Limb (tissue), 2 donors: ENCODE data around the gene SDK2.

Source experiments
- DNase-seq, 2 donors: peaks; one replicate each; pipeline ENCODE4 v3.0.0-alpha.2; 2016; ENCODE audit errors: extremely low spot score in 2 of 2

Gene SDK2

DNA sequence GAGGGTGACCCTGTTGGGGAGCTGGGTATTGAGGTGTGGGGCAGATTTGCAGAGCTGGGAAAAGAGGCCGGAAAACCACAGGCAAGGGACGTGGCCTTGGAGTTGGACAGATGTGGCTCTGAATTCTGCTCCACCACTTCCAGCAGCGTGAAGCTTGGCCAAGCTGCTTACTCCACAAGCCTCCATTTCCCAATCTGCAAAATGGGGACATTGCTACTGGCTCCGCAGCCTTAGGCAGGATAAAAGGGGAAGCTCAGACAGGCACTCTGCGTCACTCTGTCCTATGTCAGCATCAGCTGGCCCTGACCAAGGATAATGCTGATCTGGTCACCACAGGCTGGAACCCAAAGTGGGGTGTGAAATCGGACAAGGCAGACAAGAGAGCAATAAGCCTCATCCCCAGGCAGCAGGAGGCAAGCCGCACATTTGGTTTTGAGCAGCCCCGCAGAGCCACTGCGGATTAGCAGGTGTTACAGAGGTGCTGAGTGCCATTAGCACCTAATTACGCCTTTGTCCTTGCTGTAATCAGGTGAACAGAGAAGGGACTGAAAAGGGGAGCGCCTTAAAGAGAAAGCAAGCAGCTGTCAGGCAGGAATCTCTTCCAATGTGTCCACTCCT lies 54.8 kb downstream of the SDK2 start:
- DNase-seq = no peak

DNA sequence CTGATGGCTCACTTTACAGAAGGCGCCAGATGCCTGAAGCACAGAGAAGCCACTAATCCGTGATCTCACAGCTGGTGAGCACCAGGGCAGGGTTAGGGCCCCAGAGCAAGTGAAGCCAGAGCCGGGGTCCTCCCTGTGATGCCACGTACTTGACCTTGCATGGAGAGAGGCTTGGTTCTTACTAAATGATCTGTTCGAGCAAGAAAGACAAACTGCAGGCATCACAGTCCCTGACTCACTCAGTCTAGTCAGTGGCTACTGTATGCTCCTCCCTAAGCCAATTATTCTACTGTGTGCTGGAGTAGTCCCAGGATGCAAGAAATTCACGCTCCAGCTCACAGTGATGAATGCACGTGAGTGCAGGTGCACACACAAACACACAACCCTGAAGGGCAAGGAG lies 55.4 kb downstream of the SDK2 start:
- no peak for DNase-seq

DNA sequence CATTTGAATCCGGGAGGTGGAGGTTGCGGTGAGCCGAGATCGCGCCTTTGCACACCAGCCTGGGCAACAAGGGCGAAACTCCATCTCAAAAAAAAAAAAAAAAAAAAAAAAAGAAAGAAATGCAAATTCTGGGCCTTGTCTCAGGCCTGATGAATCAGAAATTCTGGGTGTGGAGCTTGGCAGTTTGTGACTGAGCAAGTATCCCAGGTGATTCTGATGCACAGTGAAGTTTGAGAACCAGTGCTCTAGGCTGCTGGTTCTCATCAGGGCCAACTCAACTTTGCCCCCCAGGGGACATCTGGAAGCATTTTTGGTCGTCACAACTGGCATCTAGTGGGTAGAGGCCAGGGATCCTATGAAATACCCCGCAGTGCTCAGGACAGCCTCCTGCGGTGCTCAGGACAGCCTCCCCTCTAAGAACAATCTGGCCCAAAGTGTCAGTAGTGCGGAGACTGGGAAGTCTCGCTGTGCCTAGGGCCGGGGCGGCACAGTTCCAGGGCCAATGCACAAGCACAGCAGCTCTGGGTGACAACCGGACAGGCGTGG lies 55.9 kb downstream of the SDK2 start:
- no peak for DNase-seq

DNA sequence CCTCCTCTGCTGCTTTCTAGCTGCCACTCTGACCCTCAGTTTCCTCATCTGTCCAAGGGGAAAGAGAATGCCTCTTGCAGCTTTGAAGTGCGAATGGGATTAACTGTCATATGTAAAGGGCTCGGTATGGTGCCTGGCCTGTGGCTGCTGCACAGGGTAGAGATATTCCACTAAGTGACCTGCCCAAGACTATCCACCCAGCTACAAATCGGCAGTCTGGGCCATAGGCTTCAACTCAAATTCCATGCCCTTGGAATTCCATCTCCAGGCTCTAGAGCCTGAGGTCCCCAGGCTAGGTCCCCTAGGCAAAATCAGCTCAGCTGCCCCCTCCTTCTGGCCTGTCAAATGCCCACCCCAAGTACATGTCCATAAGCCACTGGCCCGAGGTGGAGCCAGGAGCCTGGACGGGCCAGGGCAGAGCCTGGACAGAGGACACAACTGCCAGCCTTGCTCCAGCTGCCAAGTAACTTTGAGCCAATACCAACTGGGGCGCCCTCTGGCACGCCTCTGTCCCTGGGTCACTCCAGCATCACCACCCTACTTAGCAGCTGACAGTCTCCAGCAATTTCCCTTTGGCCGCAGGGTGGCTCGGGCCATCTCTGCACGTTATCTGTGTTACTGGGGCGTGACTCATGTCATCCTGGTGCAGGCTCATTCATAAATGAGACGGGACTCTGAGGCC lies 57.2 kb downstream of the SDK2 start:
- no peak for DNase-seq

DNA sequence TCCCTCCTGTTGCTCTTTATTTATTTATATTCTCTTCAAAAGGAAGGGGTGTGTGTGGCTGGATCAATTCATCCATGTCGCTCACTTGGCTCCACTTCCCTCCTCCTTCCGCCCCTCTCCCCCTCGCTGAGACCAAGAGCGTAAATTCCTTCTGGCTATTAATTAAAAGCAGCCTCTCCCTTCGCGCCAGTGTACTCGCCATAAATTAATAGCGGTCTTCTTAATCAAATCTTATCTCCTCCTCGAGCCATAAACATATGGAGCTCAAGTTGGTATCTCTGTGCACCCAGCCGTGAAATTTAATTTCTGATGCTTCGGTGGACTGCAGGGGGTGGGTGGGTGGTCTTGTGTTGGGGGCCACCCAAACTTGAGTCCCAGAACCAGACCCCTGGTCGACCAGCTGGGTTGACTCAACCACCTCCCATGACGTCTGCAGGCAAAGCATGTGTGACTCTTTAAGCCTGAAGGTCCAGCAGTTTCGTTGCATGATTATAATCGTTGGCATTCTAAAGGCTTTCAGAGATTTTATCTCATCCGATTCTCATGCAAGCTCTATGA lies 57.9 kb downstream of the SDK2 start:
- no peak for DNase-seq

DNA sequence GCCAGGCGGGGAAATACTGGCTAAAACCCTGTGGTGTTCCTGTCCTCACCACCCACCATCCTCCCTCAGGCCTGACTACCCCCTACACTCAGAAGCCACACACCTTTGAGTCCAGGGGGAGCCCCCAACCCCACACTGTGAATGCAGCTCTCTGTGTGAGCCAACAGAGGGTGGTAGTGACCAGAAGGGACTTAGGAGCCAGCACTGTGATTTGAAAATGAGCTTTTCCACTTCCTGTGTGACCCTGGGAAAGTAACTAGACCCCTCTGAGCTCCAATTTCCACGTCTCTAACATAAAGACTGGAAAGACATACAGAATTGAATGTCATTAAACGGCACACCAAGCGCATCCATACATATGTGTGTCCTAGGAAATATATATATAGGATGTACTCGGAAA lies 58.7 kb downstream of the SDK2 start:
- DNase-seq = no peak

DNA sequence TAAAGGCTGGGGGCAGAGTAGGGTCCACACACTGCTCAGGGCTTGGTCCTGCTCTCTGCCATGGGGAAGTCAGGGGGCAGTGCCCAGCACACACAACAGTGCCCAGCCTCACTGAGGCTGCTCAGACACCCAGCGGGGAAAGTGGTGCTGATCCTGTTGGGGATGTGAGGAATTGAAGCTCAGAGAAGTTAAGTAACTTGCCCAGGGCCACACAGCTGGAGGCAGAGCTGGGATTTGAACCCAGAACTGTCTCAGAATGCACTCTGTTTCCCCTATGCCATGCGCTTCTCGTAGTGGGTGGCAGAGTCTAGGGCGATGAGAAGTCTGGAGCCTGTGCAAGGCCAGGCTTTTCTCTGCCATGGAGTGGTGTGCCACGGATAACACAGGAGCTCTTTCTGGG lies 59.3 kb downstream of the SDK2 start:
- DNase-seq = no peak

DNA sequence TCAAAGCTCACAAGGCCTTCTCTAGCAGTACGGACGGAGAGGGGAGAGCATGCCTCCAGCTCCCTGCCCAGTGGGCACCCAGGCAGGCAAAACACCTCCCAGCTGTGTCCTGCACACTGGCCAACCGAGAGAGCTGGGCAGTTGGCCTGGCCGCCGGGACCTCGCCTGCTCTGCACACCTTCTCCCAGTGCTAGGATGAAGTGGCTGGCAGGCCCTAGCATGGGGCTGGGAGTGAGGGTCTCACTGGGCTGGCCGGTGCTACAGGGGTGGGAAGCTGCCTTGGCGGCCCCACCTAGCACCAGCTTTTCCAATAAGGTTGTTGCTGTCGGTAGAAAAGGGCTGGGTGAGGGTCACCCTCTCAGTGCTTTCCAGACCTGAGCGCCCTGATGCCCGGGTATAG lies 60.2 kb downstream of the SDK2 start:
- no peak for DNase-seq

DNA sequence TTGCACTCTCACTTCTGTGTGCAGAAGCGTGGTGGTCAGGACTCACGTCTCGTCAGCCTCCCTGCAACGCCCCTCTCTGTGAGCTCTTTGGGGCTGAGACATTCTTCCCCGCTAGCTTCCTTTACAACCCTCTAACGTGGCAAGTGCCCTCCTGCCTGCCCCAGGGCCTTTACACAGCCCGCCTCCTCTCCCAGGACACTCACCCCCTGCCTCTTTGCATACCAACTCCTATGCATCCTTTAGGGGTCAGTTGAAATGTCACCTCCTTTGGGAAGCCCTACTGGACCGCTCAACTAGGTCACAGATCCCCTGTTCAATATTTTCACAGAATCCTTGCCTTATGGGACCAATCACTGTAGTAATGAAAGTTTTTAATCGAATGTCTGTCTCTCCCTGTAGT lies 61.4 kb downstream of the SDK2 start:
- no peak for DNase-seq

DNA sequence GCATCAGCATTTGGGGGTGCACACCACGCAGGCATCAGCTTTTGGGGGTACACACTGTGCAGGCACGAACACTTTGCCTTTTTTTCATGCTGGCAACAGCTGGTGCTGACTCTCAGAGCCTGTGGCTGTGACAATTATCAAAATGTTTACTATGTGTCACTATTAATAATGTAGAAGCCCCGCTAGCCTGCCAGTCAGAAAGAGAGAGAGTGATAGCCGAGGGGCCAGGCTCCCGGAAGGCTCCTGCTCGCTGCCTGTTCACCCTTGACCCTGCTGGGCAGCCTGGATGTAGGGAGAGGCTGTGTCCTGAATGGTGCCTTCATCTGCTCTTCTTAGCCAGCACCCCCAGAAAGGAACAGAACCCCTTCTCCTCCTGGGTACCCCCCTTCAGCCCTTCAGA lies 61.9 kb downstream of the SDK2 start:
- no peak for DNase-seq

DNA sequence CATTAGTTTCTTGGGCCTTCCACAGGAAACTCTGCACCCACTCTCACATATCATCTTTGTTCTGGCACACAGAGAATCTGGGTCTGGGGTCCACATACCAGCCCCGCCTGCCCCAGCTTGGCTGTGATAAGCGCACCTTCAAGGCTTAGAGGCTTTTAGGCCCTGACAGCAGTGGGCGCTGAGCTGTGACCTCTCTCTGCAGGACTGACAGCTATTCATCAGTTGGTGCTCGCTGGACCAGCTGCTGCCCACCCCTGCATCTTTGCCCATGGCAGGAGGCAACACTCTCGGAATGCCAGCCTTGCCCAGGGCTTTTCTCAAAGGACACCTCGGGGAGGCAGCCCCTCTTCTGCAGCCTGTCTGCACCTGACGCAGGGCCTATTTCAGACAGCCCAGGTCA lies 62.9 kb downstream of the SDK2 start:
- no peak for DNase-seq

DNA sequence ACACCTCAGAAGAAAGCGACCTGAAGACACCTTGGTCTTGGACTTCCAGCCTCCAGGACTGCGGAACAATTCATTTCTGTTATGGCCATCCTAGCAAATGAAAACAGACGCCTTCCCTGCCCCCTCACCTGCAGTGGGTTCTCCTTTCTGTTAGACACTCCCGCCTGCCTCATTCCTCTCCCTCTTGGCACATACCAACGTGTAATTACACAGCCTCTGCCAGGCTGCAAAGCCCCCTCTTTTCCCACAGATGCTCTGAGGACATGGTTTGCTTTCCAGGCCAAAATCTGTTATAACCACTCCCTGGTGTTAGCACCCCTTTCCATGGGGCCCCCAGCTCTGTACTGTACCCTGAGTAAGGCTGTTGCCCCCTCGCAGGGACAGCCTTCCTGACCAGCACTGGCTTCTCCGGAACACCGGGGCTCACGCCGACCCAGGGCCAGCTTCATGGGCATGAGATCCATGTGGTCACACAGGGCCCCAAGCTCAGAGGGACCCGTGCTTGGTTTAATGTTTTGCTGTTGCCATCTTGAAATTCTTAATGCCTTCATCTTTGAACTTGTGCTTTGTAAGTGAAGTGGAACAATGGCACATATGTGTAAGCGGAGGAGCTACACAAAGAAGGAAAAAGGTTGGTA lies 64.1 kb downstream of the SDK2 start:
- DNase-seq = no peak

DNA sequence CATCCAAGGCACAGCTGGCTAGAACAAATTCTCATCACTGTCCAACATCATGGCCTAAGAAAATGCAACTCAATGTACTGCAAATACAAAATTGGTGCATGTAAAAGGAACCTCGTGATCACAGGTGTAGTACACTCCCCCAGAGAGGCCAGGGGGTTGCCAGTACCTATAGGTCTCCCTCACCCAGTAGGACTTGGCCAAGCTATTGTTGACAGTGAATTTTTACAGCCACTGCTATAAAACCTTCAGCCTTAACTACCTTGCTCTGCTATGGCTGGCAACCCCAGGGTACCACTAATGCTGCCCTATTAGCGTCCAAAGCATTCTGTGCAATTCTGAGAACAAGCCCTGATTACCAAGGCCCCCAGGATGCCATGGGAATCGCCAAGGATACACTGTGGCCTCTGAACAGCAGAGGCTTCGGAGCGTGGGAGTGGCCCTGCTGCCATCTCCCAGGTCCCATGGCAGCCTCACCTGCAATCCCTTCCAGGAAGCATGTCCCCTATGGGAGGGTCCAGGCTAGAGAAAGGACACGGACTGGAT lies 67.6 kb downstream of the SDK2 start:
- DNase-seq = no peak

DNA sequence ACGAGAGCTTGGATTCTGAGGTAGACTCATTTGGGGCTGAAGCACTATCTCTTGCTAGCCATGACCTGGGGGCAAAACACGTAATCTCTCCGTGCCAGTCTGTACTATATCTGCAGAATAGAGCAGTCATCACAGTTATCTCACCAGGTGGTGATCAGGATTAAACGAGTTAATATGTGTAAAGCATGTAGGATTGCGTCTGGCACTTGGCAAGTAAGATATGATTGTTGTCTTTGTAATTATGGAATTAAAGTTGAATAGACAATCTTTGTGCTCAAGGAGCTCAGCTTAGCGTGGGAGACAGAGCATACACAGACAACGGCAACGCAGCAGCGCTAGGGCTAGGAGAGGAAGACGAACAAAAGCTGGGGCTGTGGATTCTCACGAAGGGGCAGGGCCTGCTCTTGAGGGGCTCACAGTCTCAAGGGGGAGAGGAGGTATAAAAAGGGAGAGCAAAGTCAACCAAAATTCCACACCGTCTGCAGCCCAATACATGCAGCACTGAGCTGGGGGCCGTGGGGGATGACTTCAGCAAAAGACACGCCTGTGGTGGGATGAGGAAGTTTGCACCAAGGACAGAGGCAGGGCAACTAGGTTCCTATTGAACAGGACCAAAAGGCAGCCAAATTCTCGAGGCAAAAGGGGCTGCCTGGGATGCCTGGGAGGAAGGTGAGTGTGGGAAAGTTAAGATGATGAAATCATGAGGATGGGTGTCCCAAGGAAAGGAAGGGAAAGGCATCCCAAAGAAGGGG lies 68.6 kb downstream of the SDK2 start:
- no peak for DNase-seq

DNA sequence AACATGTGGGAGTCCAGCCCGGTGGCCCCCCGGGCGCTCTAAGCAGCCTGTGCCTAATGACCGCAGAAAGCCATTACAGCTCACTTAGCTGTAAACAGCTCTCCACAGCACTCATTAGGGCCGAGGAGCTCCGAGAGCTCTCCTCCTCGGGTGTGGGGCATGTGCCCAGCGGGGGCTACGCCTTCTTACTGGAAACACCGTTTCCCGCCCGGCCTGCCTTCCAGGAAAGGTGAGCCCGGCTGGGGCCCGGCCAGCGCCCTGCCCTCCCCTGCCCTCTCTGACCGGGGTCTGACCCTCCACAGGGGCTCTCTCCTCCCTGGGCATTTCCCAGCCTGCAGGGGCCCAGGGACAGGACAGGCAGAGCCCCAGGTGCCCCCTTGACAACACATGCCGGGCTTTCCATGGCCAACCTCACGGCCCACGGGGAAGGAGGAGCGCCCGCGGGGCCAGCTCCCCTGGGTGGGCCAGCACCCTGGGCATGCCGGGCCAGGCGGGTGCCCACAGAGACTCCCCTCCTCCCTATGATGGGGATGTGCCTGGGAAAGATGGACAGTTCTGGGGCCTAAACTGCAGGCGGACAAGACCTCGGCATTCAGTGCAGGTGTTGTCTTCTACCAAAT lies 72.6 kb downstream of the SDK2 start:
- DNase-seq = no peak

DNA sequence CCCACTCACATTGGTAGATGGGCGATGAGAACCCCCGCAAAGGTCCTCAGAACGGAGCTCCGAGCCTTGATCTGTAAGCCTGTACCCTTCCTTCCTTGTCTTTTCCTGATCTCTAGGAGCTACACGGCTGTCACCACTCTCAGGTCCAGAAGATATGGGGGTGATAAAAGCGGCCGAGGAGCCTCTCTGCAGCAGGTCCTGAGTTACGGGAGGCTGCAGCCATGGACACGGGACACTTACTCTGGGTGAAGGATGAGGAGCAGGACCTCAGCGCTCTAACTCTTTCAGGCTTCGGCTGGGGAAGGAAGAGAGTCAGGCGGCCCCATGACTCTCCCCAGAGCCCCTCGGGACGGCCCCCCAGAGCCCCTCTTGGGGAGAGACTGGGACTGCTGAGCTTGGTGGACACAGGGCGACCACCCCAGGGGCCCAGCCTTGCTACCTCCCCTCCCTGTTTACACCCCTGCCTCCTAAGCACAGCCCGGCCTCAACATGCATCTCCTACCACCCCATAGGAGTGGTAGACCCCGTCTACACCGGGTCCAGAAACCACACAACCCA lies 74.4 kb downstream of the SDK2 start:
- no peak for DNase-seq

DNA sequence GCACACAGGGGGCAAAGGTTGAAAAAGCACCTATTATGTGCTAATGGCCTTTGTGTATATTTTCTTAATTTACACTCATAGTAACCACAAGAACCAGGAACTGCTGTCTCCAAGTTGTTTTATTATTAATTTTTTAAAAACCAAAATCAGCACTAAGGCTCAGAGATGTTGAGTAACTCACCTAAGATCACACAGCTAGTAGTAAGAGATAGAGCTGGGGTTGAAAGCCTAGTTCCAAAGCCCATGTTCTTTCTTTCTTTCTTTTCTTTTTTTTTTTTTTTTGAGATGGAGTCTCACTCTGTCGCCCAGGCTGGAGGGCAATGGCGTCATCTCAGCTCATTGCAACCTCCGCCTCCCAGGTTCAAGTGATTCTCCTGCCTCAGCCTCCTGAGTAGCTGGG lies 75.3 kb downstream of the SDK2 start:
- no peak for DNase-seq

DNA sequence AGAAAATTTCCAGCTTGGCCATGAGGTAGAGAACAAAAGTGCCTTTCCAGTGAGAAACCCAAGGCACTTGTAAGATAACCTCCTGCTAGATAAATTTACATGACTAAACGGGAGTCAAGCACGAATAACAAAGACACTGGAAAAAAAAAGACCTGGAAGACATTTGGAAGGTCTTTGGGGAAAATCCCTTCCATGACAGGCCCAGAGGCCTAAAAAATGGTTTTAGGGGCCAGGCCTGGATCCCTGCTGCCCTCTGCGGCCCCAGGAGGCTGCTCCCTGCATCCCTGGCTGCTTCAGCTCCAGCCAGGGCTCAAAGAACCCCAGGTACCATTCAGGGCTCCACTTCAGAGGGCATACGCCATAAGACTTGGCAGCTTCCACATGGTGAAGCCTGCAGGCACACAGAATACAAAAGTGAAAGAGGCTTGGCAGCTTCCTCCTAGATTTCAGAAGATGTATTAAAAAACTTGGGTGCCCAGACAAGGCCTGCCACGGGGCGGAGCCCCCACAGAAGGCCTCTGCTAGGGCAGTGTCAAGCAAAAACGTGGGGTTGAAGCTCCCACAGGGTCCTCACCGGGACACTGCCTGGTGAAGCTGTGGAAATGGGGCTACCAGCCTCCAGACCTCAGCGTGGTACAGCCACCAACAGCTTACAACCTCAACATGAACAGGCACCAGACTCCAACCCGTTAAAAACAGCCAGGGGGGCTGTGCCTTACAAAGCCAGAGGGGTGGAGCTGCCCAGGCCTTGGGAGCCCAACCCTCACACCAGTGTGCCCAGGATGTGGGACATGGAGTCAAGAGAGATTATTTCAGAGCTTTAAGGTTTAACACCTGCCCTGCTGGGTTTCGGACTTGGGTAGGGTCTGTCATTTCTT lies 77.1 kb downstream of the SDK2 start:
- DNase-seq = no peak

DNA sequence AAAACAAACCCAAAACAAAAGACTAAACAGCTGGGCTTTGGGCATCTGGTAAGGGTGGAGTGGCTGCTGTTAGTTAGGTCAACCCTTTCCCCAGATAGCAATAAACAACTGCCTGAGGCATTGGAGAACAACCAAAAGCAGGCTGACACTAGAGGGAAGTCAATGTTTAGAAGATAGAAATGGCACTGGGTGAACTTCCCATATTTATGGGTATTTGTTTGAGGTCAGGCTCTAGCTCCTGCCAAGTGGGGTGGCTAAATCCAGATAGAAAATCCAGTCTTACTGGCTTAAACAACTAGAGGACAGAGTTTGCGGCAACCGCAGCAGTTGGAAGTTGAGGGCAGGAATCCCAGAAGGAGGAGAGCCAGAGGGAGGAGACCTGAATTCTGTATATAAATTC lies 79.4 kb downstream of the SDK2 start:
- DNase-seq = no peak

DNA sequence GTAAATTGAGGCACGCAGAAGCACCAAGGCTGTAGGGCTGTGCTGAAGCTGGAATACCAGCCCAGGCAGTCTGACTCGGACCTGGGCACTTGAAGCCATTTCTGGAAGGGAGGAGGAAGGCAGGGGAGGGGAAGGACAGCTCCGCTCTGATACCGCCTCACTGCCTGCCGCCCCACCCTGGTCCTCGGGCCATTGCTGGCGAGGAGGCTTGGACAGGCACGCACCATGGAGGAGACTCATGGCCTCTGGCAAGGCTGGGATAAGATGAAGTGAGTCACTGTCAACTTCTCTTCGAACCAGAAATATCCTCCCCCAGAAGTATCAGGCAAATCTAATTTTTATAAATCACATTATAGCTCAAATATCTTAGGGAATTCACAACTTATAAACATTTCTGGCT lies 81.3 kb downstream of the SDK2 start:
- no peak for DNase-seq
